ENCODE measurements around the gene ARHGAP26.

DNA sequence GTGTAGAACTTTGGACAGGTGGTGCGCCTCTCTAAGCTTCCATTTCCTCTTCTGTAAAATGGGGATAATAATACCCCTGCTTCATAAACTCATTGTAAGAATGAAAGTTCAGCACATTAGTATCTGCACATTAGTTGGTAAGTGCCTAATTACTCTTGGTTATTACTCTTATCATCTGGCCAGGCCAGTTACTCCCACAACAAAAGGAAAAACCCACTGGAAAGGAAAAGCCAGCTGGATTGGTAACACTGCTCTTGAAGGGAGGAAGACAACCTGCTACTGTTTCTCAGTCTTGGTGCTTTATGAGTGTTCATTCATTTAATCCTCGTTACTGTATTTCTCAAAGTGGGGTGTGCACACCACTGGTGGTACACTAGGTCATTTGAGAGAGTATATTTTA lies 251.4 kb downstream of the ARHGAP26 start:
- TF ChIP-seq CTCF (optimal IDR thresholded peaks at IDR 0.05 in 1 of 3, IDR thresholded peaks at IDR 0.05 in 1 of 3, conservative IDR thresholded peaks at IDR 0.05 in 1 of 3; ENCODE audit: extremely low read depth in 1 of 3, insufficient read depth in 2 of 3, low read length in 3 of 3) (no peak), EZH2 (IDR thresholded peaks at IDR 0.05; ENCODE audit: low read length) (no peak)

Data from keratinocyte (primary cell).